ENCODE data around the gene SUSD5. TPM values are rescaled to one million over a fixed set of nuclear protein-coding genes. Genes with fewer than 3 reads are reported as not detected.

SUSD5 gene
- total RNA-seq (2022; extraction: Qiagen RNA extraction): 2.9 to 4.3 TPM (median 3.7 TPM) in 5 replicates

DNA sequence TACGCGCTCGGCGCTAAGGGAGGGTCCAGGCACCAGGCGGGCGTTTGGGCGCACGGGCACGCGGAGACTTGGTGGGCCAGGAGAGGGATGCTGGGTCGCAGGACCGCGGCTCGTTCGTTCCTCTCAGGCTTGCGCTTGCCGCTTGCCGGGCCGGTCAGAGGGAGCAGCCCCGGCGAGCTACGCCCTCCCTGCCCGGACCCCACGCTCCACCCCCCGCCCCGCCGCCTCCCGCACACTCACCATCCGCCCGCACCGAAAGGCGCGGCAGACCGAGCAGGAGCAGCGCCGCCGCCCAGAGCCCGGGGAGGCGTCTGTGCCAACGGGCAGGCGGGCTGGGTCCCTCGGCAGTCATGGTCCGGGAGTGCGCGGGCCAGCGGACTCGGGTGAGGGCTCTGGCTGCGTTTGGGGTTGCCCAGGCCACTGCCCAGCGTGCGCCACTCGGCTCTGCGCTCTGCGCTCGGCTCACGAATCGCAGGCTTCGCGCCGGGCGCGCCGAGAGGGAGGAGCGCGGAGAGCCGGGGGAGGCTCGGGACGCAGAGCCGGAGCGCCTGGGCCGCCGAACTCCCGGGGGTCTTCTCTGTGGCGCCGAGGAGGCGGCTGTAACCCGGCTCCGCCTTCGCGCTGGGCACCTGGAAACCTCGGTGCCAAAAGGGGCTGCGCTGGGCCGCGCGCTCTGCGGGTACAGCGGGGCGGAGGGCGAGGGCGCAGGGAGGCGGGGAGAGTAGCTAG, at the start of gene SUSD5:
Gene SUSD5 (minus strand): TSS at position 365 of the 729 bp plus-strand sequence. CDS start 13 bp downstream, at position 352.

DNA sequence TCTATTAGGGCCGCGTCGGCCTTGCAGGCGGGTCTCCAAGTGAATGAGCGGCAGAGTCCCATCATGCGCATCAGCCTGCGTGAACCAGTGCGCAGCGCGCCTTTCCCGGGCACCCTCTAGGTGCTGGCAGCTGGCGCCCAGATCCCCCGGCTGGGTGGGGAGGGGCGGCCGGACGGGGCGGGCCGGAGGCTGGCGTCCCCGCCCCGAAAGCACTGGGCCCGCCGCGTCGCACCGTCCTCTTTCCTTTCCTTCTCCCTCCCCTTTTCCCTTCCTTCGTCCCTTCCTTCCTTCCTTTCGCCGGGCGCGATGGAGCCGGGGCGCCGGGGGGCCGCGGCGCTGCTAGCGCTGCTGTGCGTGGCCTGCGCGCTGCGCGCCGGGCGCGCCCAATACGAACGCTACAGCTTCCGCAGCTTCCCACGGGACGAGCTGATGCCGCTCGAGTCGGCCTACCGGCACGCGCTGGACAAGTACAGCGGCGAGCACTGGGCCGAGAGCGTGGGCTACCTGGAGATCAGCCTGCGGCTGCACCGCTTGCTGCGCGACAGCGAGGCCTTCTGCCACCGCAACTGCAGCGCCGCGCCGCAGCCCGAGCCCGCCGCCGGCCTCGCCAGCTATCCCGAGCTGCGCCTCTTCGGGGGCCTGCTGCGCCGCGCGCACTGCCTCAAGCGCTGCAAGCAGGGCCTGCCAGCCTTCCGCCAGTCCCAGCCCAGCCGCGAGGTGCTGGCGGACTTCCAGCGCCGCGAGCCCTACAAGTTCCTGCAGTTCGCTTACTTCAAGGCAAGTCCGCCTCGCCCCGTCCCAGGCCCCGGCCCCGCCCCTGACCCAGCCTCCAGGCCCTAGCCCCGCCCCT, 104.6 kb downstream of the SUSD5 start, which contains the start of gene CRTAP:
Gene CRTAP (plus strand): TSS at position 243 of the 850 bp plus-strand sequence. CDS start 64 bp downstream, at position 307.

Other genes with a start within 250 kb of the SUSD5 start
- 64.6 to 79.4 TPM (median 69.7 TPM) in 5 replicates for gene GLB1, start 121.7 kb downstream of the SUSD5 start, total RNA-seq (2022; extraction: Qiagen RNA extraction)
- gene TMPPE, start 121.7 kb downstream of the SUSD5 start, total RNA-seq (2022; extraction: Qiagen RNA extraction): 1.2 to 2.2 TPM (median 2.1 TPM) in 5 replicates
- gene CRTAP, start 104.8 kb downstream of the SUSD5 start, total RNA-seq (2022; extraction: Qiagen RNA extraction): 258 to 330 TPM (median 320 TPM) in 5 replicates
- gene FBXL2, start 58.6 kb upstream of the SUSD5 start, total RNA-seq (2022; extraction: Qiagen RNA extraction): 6.2 to 10.2 TPM (median 7.4 TPM) in 5 replicates
- 44.9 to 71.6 TPM (median 59.8 TPM) in 5 replicates for gene UBP1, start 221.6 kb upstream of the SUSD5 start, total RNA-seq (2022; extraction: Qiagen RNA extraction)

Measured in A549 treated with dexamethasone at 1 μM for 4 hours (cell line).